ENCODE data around the gene POMGNT1.

POMGNT1 gene

GRCh38 chr1:46190539-46190938 is 7.7 kb downstream of the POMGNT1 start:
- TF ChIP-seq REST (IDR thresholded peaks at IDR 0.05; ENCODE audit: insufficient replicate concordance, low read depth) = no peak
- no peak for TF ChIP-seq SPI1 (IDR thresholded peaks at IDR 0.05; ENCODE audit: borderline replicate concordance, low read depth)
- TF ChIP-seq GABPA (IDR thresholded peaks at IDR 0.05; ENCODE audit: low read depth) = no peak
- TF ChIP-seq CTCF (IDR thresholded peaks at IDR 0.05; ENCODE audit: insufficient read depth, low read length) = no peak
- no peak for TF ChIP-seq POLR2AphosphoS5 (IDR thresholded peaks at IDR 0.05; ENCODE audit: low read depth)
- no peak overlapping the region for H3K4me3 ChIP-seq (replicated peaks; ENCODE audit: insufficient read depth, low read length)
- H3K27me3 ChIP-seq (ENCODE audit: insufficient read depth, poor library complexity, severe bottlenecking) = no peaks in the 10 kb centered on the region
- DNase-seq (ENCODE audit: low read depth in 1 of 2, low spot score in 1 of 2) = no peak
- H3K27ac ChIP-seq (replicated peaks) = no peak overlapping the region

- DNase-seq (ENCODE audit: low read depth in 1 of 2, low spot score in 1 of 2) = no peak
- no peak overlapping the region for H3K4me3 ChIP-seq (replicated peaks; ENCODE audit: insufficient read depth, low read length)
- no peak for TF ChIP-seq GABPA (IDR thresholded peaks at IDR 0.05; ENCODE audit: low read depth)
- TF ChIP-seq CTCF (IDR thresholded peaks at IDR 0.05; ENCODE audit: insufficient read depth, low read length) = no peak
- TF ChIP-seq REST (IDR thresholded peaks at IDR 0.05; ENCODE audit: insufficient replicate concordance, low read depth) = no peak
- no peak for TF ChIP-seq SPI1 (IDR thresholded peaks at IDR 0.05; ENCODE audit: borderline replicate concordance, low read depth)
- no peak for TF ChIP-seq POLR2AphosphoS5 (IDR thresholded peaks at IDR 0.05; ENCODE audit: low read depth)
- H3K27ac ChIP-seq (replicated peaks) = no peak overlapping the region
- H3K27me3 ChIP-seq (ENCODE audit: insufficient read depth, poor library complexity, severe bottlenecking) = no peaks in the 10 kb centered on the region
Measured at GRCh38 chr1:46188295-46189030, 9.8 kb downstream of the POMGNT1 start.

GRCh38 chr1:46187106-46187869 is 10.9 kb downstream of the POMGNT1 start:
- Histone ChIP-seq H3K27ac (replicated peaks) (no peak overlapping the region), H3K4me3 (replicated peaks; ENCODE audit: insufficient read depth, low read length) (no peak overlapping the region), H3K27me3 (ENCODE audit: insufficient read depth, poor library complexity, severe bottlenecking) (no peaks in the 10 kb centered on the region)
- TF ChIP-seq GABPA (IDR thresholded peaks at IDR 0.05; ENCODE audit: low read depth) (no peak), SPI1 (IDR thresholded peaks at IDR 0.05; ENCODE audit: borderline replicate concordance, low read depth) (no peak), REST (IDR thresholded peaks at IDR 0.05; ENCODE audit: insufficient replicate concordance, low read depth) (no peak), CTCF (IDR thresholded peaks at IDR 0.05; ENCODE audit: insufficient read depth, low read length) (no peak), POLR2AphosphoS5 (IDR thresholded peaks at IDR 0.05; ENCODE audit: low read depth) (no peak)
- no peak for DNase-seq (ENCODE audit: low read depth in 1 of 2, low spot score in 1 of 2)

All from HL-60 (cell line).